Activated T-cell treated with anti-CD3 and anti-CD28 coated beads, Interleukin-2, amount 50 U/mL, for 48 hours (primary cell): Measurements from ENCODE around the gene HSDL2.
"Not testable (repeated sequence)": the region's sequence is repeated elsewhere in the genome, so short reads cannot be mapped to it uniquely, and the experiment has no call there.

Source experiments
- DNase-seq, 2 experiments: peaks; one replicate each; pipeline ENCODE4 v3.0.0-alpha.2; 2020

HSDL2 gene

DNA sequence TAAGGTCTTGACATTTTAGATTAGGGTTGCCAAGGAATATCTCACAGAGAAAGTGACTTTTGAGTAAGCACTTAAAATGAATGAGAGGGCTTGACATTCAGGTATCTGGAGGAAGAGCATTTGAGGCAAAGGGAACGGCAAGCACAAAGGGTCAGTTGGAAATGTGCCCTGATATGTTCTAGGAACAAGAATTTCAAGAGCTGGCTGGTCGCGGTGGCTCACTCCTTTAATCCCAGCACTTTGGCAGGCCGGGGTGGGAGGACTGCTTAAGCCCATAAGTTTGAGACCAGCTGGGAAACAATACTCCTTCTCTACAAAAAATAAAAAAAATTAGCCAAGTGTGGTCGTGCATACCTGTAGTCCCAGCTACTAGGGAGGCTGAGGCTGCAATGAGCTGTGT is 123.3 kb downstream of the HSDL2 start:
- DNase-seq = no peak

- DNase-seq = no peak
These were observed 125.2 kb downstream of the HSDL2 start for GRCh38 chr9:112505086-112505485.

DNA sequence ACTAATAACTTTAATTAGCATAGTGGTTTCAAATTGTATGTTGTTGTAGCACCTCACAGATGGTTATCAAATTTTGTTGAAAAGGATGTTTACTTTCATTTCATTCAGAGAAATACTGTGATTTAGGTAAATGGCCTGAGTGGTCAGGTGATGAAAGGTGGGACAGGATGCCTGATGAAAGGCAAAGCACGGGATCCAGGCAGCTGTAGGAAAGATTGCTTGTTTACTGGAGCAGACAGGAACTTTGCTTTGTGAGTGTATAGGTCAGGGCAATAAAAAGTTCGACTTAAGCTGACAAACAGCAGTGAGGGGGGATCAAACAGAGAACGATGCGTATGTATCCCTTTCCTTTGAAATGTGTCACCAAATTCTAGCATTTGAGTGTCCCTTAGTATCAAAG is 125.7 kb downstream of the HSDL2 start:
- no peak for DNase-seq

- DNase-seq = no peak
These were observed 126.7 kb downstream of the HSDL2 start for GRCh38 chr9:112506571-112506970.

DNA sequence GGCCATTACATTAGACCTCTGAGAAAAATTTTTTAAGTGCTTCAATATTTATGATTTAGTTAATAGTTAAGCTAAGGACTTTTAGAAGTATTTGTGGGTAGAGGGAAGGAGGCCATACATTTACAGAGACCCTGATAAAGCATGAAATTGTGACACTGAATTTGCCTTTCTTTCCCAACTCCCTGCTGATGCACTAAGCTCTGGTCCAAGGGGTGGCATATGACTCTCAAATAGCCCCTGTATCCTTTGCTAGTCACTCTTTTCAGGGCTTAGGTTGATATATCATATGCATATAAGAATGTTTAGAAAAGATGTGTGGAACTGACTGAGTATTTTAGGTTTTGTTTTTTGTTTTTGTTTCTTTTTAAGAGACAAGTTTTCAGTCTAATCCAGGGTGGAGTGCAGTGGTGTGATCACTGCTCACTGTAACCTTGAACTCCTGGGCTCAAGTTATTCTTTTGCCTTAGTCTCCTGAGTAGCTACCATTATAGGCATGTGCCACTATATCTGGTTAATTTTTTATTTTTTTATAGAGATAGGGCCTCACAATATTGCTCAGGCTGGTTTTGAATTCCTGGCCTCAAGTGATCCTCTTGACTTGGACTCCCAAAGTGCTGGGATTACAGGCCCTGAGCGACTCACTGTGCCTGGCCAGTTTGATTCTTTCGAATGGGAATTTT is 127.2 kb downstream of the HSDL2 start:
- no peak for DNase-seq

DNA sequence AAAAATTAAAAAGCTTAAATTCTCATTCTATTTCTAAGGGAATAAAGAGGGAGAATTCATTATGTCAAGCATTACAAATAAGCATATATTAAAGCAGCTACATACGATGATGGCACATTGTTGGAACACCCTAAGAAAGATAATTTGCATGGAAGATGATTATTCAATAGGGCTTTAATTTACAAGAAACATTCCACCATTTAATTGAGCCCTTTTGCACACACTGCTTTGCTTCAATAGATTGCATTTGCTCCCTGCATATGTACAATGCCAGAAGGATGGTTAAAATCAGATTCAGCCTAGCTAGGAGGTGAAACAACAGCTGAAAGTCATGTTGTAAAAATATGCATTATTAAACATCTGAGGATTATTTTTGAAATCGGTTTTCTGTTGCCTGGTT is 128.5 kb downstream of the HSDL2 start:
- DNase-seq = no peak

GRCh38 chr9:112512377-112512776 is 132.5 kb downstream of the HSDL2 start:
- not testable (repeated sequence) for DNase-seq

GRCh38 chr9:112516769-112517168 is 136.9 kb downstream of the HSDL2 start:
- no peak for DNase-seq

GRCh38 chr9:112520069-112520468 is 140.2 kb downstream of the HSDL2 start:
- no peak for DNase-seq

GRCh38 chr9:112520656-112521055 is 140.7 kb downstream of the HSDL2 start:
- DNase-seq = no peak
